ENCODE results near the gene PPARGC1A. TPM values are rescaled to one million over a fixed set of nuclear protein-coding genes. Genes with fewer than 3 reads are reported as not detected.

Gene PPARGC1A
- total and polyA plus RNA-seq, 10 of the 15 experiments (the other 5 are each of a cell fraction or from before 2014, with no cell fraction given), result 0.01 to 0.05 (median 0.04) TPM; not detected in 7

DNA sequence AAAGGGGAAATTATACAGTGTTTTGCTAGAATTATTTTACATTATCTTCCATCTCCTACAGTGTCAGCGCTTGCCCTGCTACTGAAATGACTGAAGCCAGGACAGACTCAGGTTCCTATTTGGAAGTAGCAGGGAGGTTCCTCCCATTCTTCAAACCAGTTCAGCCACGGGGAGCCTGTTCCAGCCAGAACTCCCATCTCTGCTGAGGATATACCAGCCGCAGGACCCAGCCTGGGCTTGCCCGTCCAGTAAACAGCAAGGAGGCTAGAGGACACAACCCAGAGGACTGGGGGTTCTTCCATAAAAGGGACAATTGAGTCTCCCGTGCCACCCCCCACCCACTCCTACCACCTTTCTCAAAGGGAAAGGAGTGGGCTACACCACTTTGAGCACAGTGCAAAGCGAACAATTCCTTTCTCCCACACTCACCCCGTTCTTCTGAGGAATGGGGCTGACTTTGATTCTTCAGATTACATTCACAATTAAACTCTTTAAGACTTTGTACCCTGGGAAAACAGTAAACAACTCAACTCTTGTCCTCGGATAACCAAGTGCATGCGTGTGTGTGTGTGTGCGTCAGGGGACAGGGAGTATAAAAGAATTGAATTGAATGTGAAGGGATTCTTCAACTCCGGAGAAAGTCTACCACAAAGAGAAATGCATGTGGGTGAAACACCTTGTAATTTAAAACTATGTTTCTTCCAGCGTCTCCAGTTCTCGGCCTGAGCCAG lies 31.0 kb upstream of the PPARGC1A start:
- H3K4me3 ChIP-seq, result no peak overlapping the region
- WGBS (ENCODE audit: insufficient coverage, insufficient replicate concordance, low lambda C conversion rate, missing lambda C conversion rate), result 34% methylated on average over 13 of the region's 13 CpGs
- DNase-seq (ENCODE audit: low read depth, low spot score), result no peak
- TF ChIP-seq NR2C1 (IDR thresholded peaks at IDR 0.05), result no peak
- no peak for TF ChIP-seq KLF5 (IDR thresholded peaks at IDR 0.05; ENCODE audit: partially characterized antibody)
- no peak for TF ChIP-seq POU2F2 (IDR thresholded peaks at IDR 0.05; ENCODE audit: borderline replicate concordance, low read depth, low read length)
- TF ChIP-seq ZNF384 (IDR thresholded peaks at IDR 0.05; ENCODE audit: borderline replicate concordance, low read depth, low read length), result no peak
- TF ChIP-seq KAT2A (conservative IDR thresholded peaks at IDR 0.05; ENCODE audit: control insufficient read depth, low read depth, low read length), result no peak
- no peak for TF ChIP-seq FOXK2 (IDR thresholded peaks at IDR 0.05)
- TF ChIP-seq, protein P1, sequence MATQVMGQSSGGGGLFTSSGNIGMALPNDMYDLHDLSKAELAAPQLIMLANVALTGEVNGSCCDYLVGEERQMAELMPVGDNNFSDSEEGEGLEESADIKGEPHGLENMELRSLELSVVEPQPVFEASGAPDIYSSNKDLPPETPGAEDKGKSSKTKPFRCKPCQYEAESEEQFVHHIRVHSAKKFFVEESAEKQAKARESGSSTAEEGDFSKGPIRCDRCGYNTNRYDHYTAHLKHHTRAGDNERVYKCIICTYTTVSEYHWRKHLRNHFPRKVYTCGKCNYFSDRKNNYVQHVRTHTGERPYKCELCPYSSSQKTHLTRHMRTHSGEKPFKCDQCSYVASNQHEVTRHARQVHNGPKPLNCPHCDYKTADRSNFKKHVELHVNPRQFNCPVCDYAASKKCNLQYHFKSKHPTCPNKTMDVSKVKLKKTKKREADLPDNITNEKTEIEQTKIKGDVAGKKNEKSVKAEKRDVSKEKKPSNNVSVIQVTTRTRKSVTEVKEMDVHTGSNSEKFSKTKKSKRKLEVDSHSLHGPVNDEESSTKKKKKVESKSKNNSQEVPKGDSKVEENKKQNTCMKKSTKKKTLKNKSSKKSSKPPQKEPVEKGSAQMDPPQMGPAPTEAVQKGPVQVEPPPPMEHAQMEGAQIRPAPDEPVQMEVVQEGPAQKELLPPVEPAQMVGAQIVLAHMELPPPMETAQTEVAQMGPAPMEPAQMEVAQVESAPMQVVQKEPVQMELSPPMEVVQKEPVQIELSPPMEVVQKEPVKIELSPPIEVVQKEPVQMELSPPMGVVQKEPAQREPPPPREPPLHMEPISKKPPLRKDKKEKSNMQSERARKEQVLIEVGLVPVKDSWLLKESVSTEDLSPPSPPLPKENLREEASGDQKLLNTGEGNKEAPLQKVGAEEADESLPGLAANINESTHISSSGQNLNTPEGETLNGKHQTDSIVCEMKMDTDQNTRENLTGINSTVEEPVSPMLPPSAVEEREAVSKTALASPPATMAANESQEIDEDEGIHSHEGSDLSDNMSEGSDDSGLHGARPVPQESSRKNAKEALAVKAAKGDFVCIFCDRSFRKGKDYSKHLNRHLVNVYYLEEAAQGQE (IDR thresholded peaks at IDR 0.05; ENCODE audit: low read depth, low read length), result no peak
- TF ChIP-seq CHD4 (IDR thresholded peaks at IDR 0.05), result no peak
- TF ChIP-seq, protein P2, sequence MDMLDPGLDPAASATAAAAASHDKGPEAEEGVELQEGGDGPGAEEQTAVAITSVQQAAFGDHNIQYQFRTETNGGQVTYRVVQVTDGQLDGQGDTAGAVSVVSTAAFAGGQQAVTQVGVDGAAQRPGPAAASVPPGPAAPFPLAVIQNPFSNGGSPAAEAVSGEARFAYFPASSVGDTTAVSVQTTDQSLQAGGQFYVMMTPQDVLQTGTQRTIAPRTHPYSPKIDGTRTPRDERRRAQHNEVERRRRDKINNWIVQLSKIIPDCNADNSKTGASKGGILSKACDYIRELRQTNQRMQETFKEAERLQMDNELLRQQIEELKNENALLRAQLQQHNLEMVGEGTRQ (IDR thresholded peaks at IDR 0.05; ENCODE audit: borderline replicate concordance, low read depth, low read length), result no peak
- TF ChIP-seq MTA3 (IDR thresholded peaks at IDR 0.05; ENCODE audit: borderline replicate concordance, low read length), result no peak
- TF ChIP-seq, protein P3, sequence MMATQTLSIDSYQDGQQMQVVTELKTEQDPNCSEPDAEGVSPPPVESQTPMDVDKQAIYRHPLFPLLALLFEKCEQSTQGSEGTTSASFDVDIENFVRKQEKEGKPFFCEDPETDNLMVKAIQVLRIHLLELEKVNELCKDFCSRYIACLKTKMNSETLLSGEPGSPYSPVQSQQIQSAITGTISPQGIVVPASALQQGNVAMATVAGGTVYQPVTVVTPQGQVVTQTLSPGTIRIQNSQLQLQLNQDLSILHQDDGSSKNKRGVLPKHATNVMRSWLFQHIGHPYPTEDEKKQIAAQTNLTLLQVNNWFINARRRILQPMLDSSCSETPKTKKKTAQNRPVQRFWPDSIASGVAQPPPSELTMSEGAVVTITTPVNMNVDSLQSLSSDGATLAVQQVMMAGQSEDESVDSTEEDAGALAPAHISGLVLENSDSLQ (IDR thresholded peaks at IDR 0.05), result no peak
- TF ChIP-seq SMAD1 (IDR thresholded peaks at IDR 0.05; ENCODE audit: low read depth, partially characterized antibody), result no peak
- TF ChIP-seq SPI1 (IDR thresholded peaks at IDR 0.05; ENCODE audit: borderline replicate concordance, insufficient read depth, low read depth, low read length), result no peak
- ChIA-PET SMC1A (ENCODE audit: uncharacterized antibody, unreplicated experiment) (no interaction called here), CTCF (no interaction called here), RAD21 (ENCODE audit: unreplicated experiment) (no interaction called here), POLR2A (no interaction called here)
- H3K27me3 ChIP-seq (replicated peaks in 1 of 2; ENCODE audit: control insufficient read depth in 2 of 2, insufficient read depth in 2 of 2, low read length in 1 of 2), result no peaks in the 10 kb centered on the region
- no TSS peak for BruUV-seq (replicated peaks)
- in situ Hi-C loops (cut with MboI), result no loop called here
- H4K20me1 ChIP-seq (ENCODE audit: control insufficient read depth, insufficient read depth), result no peaks in the 10 kb centered on the region
- ATAC-seq, result no peak
- H3K9ac ChIP-seq (ENCODE audit: control insufficient read depth, insufficient read depth, low read length), result no peak overlapping the region
- no peak overlapping the region for H3K27ac ChIP-seq (ENCODE audit: control insufficient read depth, insufficient read depth)
- no peaks in the 10 kb centered on the region for H3K79me2 ChIP-seq (ENCODE audit: control insufficient read depth, insufficient read depth, low read length)
- H2AFZ ChIP-seq (ENCODE audit: control insufficient read depth, low read depth, low read length), result no peak overlapping the region
- no peaks in the 10 kb centered on the region for H3K4me1 ChIP-seq (ENCODE audit: control insufficient read depth, insufficient read depth, low read length)
- no peaks in the 10 kb centered on the region for H3K9me3 ChIP-seq (replicated peaks; ENCODE audit: control insufficient read depth, insufficient read depth, low read length)
- no peak overlapping the region for H3K4me2 ChIP-seq (ENCODE audit: control insufficient read depth, insufficient read depth)
- intact Hi-C loops (cut with micrococcal nuclease; ENCODE audit: unreplicated experiment), result no loop called here
- H3K36me3 ChIP-seq (ENCODE audit: control insufficient read depth in 2 of 2, insufficient read depth in 2 of 2, low read length in 1 of 2), result no peaks in the 10 kb centered on the region
- no peak for FAIRE-seq
